Stimulated activated naive B cell treated with anti-CD40 and anti-IgM and Interleukin-4, amounts not matched to agents 10 μg/mL and 1 μg/mL and 100 μg/mL, for 72 hours (primary cell): Measurements from ENCODE around the gene RASA3.
"Not testable (repeated sequence)": the region's sequence is repeated elsewhere in the genome, so short reads cannot be mapped to it uniquely, and the experiment has no call there.

Experiments
- ATAC-seq, 2 donors: fragments of 150-1000 bp; cut with Tn5 transposase; replicated peaks; 2 replicates each; pipeline ENCODE4 v1.10.0; 2021; ENCODE audit warnings: moderate library complexity in 1 of 2
- DNase-seq: peaks from one replicate; pipeline ENCODE4 v3.0.0; 2021
- H3K27ac Mint-ChIP-seq: one replicate; pipeline ENCODE4 v1.8.0; 2022; ENCODE audit warnings: mild to moderate bottlenecking, mixed read lengths
- H3K27me3 Mint-ChIP-seq, 2 donors: one replicate each; pipeline ENCODE4 v1.8.0; 2022; ENCODE audit warnings: mixed read lengths in 2 of 2
- H3K36me3 Mint-ChIP-seq, 2 donors: one replicate each; pipeline ENCODE4 v1.8.0; 2022; ENCODE audit warnings: mixed read lengths in 2 of 2, mild to moderate bottlenecking in 1 of 2
- H3K4me1 Mint-ChIP-seq, 2 donors: one replicate each; pipeline ENCODE4 v1.8.0; 2022; ENCODE audit warnings: mixed read lengths in 2 of 2, mild to moderate bottlenecking in 1 of 2
- H3K4me3 Mint-ChIP-seq, 2 donors: one replicate each; pipeline ENCODE4 v1.8.0; 2022; ENCODE audit warnings: mild to moderate bottlenecking in 2 of 2, mixed read lengths in 2 of 2, moderate library complexity in 1 of 2
- H3K9me3 Mint-ChIP-seq, 2 donors: one replicate each; pipeline ENCODE4 v1.8.0; 2022; ENCODE audit warnings: mixed read lengths in 2 of 2, mild to moderate bottlenecking in 1 of 2

RASA3 gene

GRCh38 chr13:114081761-114082681 lies 50.4 kb downstream of the RASA3 start:
- Mint-ChIP-seq H3K4me1 (peaks cover 6 to 33% of the 10 kb centered on the region in 2 donors), H3K9me3 (no peaks in the 10 kb centered on the region), H3K36me3 (peaks cover 0 to 7% of the 10 kb centered on the region in 2 donors), H3K27me3 (no peaks in the 10 kb centered on the region), H3K4me3 (no peak overlapping the region), H3K27ac (peak overlapping the region; percentile 25)
- no peak for DNase-seq
- ATAC-seq: no peak

DNA sequence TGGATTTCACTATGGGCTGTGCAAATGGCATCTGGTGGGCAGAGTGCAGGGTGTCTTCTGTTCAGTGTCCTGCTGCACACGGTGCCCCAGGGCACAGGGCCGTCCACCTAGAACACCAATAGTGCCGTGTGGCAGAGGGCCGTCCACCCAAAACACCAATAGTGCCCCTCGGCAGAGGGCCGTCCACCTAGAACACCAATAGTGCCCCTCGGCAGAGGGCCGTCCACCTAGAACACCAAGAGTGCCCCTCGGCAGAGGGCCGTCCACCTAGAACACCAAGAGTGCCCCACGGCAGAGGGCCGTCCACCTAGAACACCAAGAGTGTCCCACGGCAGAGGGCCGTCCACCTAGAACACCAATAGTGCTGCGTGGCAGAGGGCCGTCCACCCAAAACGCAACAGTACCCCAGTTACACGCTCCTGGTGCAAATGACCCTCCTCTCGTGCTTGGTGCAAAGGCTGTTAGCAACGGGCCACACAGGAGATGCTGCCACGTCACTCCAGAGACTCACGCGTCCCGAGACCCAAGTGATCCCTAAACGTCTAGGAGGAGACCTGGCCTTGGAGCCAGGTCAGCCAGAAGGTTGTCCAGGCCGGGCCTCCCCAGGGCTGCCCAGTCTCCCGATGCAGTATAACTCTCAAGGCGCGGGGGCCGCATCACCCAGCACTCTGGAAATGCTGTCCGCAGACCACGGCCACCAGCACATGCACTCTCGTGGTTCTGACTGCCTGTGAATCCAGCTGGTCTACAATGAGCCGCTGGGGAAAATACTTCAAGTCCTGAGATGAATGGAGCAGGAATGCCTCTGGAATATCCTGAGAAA lies 51.5 kb downstream of the RASA3 start:
- Mint-ChIP-seq H3K27me3 (no peaks in the 10 kb centered on the region), H3K4me3 (no peak overlapping the region), H3K27ac (peak overlapping the region; percentile 25), H3K9me3 (no peaks in the 10 kb centered on the region), H3K4me1 (peaks cover 9 to 38% of the 10 kb centered on the region in 2 donors), H3K36me3 (peaks cover 2 to 11% of the 10 kb centered on the region in 2 donors)
- ATAC-seq (no peak), DNase-seq (no peak)

GRCh38 chr13:114079601-114080536 lies 52.6 kb downstream of the RASA3 start:
- Mint-ChIP-seq H3K27ac (no peak overlapping the region), H3K27me3 (no peaks in the 10 kb centered on the region), H3K36me3 (peaks cover 5 to 11% of the 10 kb centered on the region in 2 donors), H3K4me1 (peaks cover 9 to 38% of the 10 kb centered on the region in 2 donors), H3K9me3 (no peaks in the 10 kb centered on the region), H3K4me3 (no peak overlapping the region)
- DNase-seq (no peak), ATAC-seq (no peak)

- DNase-seq (no peak), ATAC-seq (no peak)
- peaks cover 9 to 38% of the 10 kb centered on the region in 2 donors for H3K4me1 Mint-ChIP-seq
- peaks cover 9 to 16% of the 10 kb centered on the region in 2 donors for H3K36me3 Mint-ChIP-seq
- no peak overlapping the region for H3K4me3 Mint-ChIP-seq
- no peaks in the 10 kb centered on the region for H3K27me3 Mint-ChIP-seq
- H3K27ac Mint-ChIP-seq: no peak overlapping the region
- H3K9me3 Mint-ChIP-seq: no peaks in the 10 kb centered on the region
Measured at GRCh38 chr13:114078461-114079451, 53.7 kb downstream of the RASA3 start.

DNA sequence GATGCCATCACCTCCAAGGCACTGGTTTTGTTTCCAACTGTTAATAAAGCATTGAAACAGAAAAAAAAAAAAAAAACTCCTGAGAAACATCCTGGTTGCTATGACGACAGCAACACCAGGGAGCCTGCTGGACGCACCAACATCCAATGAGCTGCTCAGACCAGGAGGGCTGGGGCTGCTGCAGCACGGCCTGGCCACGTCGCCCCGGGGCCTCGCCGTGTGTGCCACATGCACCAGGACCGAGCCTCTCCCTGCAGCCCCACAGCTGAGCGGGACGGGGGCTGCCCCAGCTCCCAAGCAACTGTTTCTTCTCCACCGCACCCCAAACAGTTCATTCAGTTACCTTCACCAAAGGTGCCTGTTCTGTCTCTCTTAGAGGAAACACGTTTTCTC lies 54.5 kb downstream of the RASA3 start:
- ATAC-seq (no peak), DNase-seq (no peak)
- Mint-ChIP-seq H3K27me3 (no peaks in the 10 kb centered on the region), H3K36me3 (peaks cover 14 to 17% of the 10 kb centered on the region in 2 donors), H3K9me3 (no peaks in the 10 kb centered on the region), H3K4me1 (peaks cover 9 to 38% of the 10 kb centered on the region in 2 donors), H3K27ac (no peak overlapping the region), H3K4me3 (no peak overlapping the region)

GRCh38 chr13:114077099-114077932 lies 55.1 kb downstream of the RASA3 start:
- Mint-ChIP-seq H3K27me3 (no peaks in the 10 kb centered on the region), H3K9me3 (no peaks in the 10 kb centered on the region), H3K36me3 (peaks cover 19 to 22% of the 10 kb centered on the region in 2 donors), H3K4me3 (no peak overlapping the region), H3K27ac (peak overlapping the region; percentile 59), H3K4me1 (peaks cover 11 to 41% of the 10 kb centered on the region in 2 donors)
- ATAC-seq (no peak), DNase-seq (no peak)

GRCh38 chr13:114076329-114077090 lies 55.9 kb downstream of the RASA3 start:
- Mint-ChIP-seq H3K4me3 (no peak overlapping the region), H3K4me1 (peaks cover 15 to 40% of the 10 kb centered on the region in 2 donors), H3K9me3 (no peaks in the 10 kb centered on the region), H3K27me3 (no peaks in the 10 kb centered on the region), H3K27ac (peak overlapping the region; percentile 59), H3K36me3 (peaks cover 24 to 30% of the 10 kb centered on the region in 2 donors)
- no peak for DNase-seq
- ATAC-seq: no peak

DNA sequence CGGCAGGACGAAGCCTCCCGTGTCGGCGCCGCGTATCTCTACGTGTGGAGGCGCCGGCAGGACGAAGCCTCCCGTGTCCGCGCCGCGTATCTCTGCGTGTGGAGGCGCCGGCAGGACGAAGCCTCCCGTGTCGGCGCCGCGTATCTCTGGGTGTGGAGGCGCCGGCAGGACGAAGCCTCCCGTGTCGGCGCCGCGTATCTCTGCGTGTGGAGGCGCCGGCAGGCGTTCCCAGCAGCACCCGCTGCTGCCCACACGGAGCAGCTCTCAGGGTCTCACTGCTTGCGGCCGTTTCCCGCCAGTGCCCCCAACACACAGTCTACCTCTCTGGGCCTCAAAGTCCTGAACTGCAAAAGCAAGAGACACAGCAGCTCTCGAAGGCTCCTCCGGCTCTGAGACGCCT lies 56.6 kb downstream of the RASA3 start:
- ATAC-seq, H3K27ac Mint-ChIP-seq: not testable (repeated sequence)
- peaks cover 30 to 37% of the 10 kb centered on the region in 2 donors for H3K36me3 Mint-ChIP-seq

GRCh38 chr13:114074671-114075315 lies 57.6 kb downstream of the RASA3 start:
- H3K4me1 Mint-ChIP-seq: peaks cover 15 to 34% of the 10 kb centered on the region in 2 donors

More for the DNA sequence above, 56.6 kb downstream of the RASA3 start:
- peaks cover 15 to 34% of the 10 kb centered on the region in 2 donors for H3K4me1 Mint-ChIP-seq
- DNase-seq, H3K9me3 Mint-ChIP-seq, H3K4me3 Mint-ChIP-seq, H3K27me3 Mint-ChIP-seq: not testable (repeated sequence)

GRCh38 chr13:114073881-114074612 lies 58.4 kb downstream of the RASA3 start:
- Mint-ChIP-seq H3K4me3 (no peak overlapping the region), H3K36me3 (peaks cover 30 to 41% of the 10 kb centered on the region in 2 donors), H3K9me3 (peaks cover 2 to 4% of the 10 kb centered on the region in 2 donors), H3K4me1 (peaks cover 17 to 33% of the 10 kb centered on the region in 2 donors), H3K27me3 (no peaks in the 10 kb centered on the region), H3K27ac (no peak overlapping the region)
- no peak for DNase-seq
- no peak for ATAC-seq

More at GRCh38 chr13:114074671-114075315, 57.6 kb downstream of the RASA3 start:
- H3K27me3 Mint-ChIP-seq: no peaks in the 10 kb centered on the region
- no peak overlapping the region for H3K4me3 Mint-ChIP-seq
- peaks cover 30 to 38% of the 10 kb centered on the region in 2 donors for H3K36me3 Mint-ChIP-seq
- peak overlapping the region; percentile 31 for H3K27ac Mint-ChIP-seq
- ATAC-seq (no peak), DNase-seq (no peak)
- peaks cover 2 to 4% of the 10 kb centered on the region in 2 donors for H3K9me3 Mint-ChIP-seq

DNA sequence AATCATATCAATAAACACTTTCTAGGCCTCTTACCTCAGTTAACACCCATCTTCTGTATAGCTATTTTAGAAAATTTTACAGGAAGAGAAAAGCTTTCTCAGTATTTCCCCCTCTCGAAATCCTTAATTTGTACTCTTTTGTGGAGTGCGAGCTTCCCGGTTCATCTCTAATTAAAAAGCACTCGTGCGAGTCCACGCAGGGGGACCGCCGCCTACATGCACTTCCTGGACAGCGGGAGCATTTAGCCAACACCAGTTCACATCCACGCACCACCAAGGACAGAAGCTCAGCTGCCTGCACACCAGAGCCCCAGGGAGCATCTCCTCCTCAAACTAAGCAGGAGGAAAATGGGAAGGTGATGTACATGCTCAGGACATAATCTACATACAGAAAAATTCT lies 60.0 kb downstream of the RASA3 start:
- Mint-ChIP-seq H3K36me3 (peaks cover 32 to 42% of the 10 kb centered on the region in 2 donors), H3K4me1 (peaks cover 29 to 38% of the 10 kb centered on the region in 2 donors), H3K4me3 (no peak overlapping the region), H3K9me3 (peaks cover 2 to 4% of the 10 kb centered on the region in 2 donors), H3K27me3 (no peaks in the 10 kb centered on the region), H3K27ac (peak overlapping the region; percentile 59)
- no peak for DNase-seq
- no peak for ATAC-seq
